Dedifferentiated amniotic fluid mesenchymal stem cell (primary cell): ENCODE data around the gene PKP3.
"Not testable (repeated sequence)": the region's sequence is repeated elsewhere in the genome, so short reads cannot be mapped to it uniquely, and the experiment has no call there.

ENCODE experiments used
- DNase-seq: peaks from one replicate; pipeline ENCODE4 v3.0.0-alpha.2; 2016; ENCODE audit errors: extremely low spot score

The PKP3 gene

DNA sequence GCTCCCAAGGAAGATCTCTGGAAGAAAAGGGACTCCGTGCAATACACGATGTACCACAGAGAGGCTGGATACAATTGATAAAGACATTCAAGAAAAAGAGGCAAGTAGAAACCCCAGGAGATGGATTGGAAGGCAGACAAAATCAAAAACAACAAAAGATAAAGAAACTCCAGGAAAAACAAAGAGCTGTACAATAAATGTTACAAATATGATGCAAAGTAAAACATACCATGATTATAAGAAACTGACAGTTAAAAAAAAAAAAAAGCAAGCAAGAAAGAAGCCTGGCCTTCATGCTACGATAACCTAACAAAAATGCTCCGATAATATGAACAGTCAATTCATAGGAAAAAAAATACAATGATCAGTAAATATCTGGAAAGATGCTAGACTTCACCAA, 31.3 kb downstream of the PKP3 start:
- DNase-seq: no peak

DNA sequence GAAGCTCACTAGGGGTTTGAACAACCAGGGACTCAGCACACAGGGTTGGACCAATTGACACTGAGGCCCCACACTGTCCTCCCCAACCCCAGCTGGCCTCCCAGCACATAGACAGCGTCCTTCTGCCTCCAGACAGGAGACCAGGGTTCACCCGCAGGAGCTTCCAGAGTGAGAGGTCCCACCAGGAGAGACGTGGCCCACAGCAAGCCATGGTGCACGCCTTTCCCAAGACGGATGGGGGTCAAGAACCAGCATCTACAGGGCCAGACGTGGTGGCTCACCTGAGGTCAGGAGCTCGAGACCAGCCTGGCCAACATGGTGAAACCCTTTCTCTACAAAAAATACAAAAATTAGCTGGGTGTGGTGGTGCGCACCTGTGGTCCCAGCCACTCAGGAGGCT, 32.8 kb downstream of the PKP3 start:
- DNase-seq: no peak

DNA sequence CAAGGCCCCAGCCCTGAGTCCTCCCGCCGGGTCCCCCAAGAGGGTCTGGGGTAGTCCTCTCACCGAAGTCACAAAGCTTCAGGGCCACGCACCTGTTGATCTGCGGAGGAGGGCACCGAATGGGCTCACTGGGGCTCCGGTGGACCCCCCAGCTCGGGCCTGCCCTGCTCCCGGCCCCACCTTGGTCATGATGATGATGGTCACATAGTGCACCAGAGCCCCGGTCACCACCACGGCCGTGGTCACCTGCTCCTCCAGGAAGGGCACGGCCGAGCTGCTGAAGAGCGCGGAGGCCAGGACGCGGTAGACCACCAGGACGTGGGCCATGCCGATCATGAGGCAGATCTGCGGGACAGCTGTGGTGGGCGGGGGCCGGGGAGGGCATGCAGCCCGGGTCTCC, 34.3 kb downstream of the PKP3 start:
- no peak for DNase-seq

DNA sequence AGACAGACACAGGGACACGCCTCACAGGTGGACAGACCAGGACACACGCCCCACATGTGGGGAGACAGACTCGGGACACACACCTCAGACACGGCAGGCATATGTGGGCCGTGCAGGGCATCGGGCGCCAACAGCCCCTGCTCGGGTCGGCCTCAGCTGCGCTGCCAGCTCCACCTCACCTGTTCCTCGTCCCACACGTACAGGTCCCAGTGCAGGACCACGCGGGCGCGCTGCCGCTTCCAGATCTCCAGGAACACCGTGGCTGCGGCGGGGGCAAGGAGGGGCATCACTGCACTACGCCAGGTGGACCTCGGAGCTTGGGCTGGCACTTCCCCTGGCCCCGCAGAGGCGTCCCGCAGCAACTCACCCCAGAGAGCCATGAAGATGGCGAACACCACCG, 35.4 kb downstream of the PKP3 start:
- no peak for DNase-seq

DNA sequence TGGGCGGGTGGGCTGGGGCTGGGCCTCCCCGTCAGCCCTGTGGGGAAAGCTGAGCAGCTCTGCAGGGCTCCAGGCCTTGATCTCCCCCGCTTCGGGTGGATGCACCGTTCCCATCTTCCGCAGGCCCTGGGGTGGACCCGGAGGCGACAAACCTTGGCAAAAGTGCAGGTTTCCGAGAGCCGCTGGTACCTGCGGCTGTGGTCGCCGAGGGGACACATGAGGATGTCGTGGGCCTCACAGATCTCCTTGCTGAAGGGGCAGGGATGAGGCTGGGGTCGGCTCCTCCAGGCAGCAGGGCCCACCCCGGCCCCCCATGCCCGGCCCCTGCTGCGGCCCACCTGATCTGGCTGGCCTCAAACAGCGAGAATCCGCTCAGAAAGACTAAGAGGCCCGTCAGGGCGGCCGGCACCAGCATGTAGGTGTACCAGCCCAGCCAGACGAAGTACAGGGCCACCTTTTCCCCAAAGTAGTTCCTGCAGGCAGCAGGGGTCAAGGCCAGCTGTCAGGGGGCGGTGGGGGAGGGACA, 36.0 kb downstream of the PKP3 start:
- no peak for DNase-seq

DNA sequence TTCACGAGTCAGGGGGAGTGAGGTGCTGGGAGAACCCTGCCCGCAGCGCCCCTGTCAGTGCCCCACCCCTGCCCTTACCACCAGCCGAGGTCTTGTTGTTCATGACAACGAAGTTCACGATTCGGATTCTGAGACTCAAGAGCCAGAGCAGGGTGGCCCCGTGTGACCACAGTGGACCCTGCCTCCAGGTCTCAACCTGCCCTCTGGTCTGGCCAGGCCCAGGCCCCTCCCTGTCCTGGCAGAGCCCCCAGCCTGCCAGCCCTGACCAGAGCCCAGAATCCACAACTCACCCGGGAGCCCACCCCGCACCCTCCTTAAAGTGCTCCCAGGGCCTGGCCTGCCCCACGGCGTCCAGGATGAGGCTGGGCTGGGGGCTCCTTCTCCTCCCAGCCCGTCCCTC, 37.9 kb downstream of the PKP3 start:
- DNase-seq: no peak

DNA sequence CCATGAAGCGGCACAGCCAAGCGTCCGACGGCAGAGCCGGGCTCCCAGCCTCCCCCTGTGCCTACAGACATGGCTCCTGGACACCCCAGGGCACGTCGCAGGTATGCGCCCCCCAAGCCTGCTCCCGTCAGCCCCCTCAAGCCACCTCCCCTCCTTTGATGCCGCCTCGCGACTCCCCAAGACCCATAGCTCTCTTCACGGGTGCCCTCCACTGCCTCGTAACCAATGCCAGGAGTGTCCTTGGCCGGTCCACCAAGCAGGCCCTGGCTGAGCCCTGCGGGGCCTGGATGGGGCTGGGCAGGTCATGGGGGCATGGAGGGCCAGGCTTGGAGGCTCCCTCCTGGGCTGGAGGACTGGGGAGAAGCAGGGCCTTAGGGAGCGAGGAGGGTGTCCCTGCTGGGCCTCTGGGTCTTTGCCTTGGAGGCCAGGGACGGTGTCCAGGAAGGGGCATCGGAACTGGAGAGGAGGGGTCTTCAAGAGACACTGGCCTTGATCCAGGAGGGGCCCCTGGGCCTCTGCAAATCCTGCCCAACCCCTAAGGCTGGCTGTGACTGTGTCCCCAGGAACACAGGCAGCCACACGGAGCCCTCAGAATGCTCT, 38.6 kb downstream of the PKP3 start:
- no peak for DNase-seq

DNA sequence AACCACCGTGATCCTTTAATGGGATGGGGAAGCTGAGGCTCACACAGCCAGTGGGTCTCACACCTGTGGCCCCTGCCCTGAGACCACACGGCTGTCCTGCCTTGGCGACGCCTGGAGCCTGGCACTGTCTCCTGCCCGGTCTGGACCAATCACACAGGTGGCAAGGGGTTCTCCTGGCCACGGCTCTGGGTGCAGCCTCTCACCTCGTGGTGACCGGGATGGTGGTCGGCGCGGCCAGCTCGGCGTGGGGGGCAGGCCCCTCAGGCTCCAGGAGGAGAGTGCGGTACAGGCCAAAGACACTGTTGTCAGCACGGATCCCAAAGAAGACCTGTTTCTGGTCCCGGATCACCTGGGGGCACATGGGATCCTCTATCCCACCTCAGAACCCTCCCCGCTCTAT, 39.1 kb downstream of the PKP3 start:
- no peak for DNase-seq

DNA sequence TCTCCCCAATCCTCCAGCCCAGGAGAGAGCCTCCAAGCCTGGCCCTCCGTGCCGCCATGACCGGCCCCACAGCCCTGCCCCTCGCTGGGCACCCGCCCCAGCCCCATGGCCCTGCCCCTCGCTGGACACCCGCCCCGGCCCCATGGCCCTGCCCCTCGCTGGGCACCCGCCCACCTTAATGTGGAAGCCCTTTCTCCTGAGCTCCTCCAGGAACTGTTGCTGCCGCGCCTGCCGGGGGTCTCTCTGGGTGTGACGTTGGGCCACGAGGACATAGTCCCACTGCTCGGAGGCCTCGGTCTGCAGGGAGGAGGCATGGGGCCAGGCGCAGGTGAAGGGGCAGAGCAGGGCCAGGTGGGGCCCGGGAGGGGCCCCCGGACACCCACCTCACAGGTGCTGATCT, 39.6 kb downstream of the PKP3 start:
- DNase-seq: no peak

DNA sequence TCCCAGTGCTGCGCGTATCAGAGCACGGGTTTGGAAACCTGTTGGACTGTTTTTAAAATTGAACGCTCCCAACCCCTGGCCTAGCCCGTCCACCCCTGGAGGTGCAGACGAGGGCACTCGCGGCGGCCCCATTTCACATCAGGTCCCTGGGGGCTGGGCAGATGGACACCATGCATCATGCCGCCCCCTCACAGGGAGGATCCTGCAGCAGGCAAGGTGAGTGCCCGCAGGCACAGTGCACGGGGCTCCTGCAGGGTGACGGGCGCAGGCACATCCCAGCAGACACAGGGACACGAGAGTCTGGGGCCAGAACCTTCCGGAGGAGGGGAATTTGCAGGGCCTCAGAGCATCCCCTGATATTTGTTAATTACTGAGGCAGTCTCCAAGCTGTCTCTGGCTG, 40.5 kb downstream of the PKP3 start:
- DNase-seq: no peak

DNA sequence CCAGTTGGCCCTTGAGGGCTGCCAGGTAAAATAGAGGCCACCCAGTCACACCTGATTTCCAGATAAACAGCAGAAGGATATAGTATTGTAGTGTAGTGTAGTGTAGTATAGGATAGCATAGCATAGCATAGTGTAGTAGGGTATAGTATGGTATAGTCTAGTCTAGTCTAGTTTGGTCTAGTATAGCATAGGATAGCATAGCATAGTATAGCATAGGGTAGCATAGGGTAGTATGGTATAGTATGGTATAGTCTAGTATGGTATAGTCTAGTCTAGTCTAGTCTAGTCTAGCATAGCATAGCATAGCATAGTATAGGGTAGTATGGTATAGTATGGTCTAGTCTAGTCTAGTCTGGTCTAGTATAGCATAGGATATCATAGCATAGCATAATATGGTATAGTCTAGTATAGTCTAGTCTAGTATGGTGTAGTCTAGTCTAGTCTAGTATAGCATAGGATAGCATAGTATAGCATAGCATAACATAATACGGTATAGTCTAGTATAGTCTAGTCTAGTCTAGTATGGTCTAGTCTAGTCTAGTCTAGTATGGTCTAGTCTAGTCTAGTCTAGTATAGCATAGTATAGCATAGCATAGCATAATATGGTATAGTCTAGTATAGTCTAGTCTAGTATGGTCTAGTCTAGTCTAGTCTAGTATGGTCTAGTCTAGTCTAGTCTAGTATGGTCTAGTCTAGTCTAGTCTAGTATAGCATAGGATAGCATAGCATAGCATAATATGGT, 41.2 kb downstream of the PKP3 start:
- DNase-seq: not testable (repeated sequence)

DNA sequence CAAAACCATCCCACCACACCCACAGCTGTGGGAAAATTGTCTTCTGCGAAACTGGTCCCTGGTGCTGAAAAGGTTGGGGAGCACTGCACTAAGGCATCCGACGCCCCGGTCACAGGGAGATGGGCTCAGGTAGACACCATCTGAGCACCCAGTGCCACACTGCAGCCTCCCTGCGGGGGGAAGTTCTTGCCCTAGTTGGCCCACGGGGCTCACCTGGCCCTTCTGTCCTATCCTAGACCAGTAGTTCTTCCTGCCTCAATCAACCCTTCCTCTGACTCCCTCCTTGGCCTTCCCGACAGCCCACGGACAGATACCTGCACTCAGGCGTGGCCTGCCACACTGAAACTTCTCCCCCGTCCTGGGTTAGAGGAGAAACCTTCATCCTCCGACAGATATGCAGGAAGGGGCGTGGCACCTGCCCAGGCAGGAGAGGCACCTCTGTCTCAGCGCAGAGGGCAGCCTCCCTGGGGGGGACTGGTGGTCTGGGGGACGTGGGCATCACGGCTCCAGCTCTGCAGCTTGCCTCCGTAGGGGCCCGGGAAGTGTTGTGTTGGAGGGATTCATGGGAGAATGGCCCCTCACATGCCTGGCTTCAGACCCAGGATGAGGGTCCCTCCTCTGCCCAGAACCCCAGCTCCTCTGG, 43.3 kb downstream of the PKP3 start:
- no peak for DNase-seq

DNA sequence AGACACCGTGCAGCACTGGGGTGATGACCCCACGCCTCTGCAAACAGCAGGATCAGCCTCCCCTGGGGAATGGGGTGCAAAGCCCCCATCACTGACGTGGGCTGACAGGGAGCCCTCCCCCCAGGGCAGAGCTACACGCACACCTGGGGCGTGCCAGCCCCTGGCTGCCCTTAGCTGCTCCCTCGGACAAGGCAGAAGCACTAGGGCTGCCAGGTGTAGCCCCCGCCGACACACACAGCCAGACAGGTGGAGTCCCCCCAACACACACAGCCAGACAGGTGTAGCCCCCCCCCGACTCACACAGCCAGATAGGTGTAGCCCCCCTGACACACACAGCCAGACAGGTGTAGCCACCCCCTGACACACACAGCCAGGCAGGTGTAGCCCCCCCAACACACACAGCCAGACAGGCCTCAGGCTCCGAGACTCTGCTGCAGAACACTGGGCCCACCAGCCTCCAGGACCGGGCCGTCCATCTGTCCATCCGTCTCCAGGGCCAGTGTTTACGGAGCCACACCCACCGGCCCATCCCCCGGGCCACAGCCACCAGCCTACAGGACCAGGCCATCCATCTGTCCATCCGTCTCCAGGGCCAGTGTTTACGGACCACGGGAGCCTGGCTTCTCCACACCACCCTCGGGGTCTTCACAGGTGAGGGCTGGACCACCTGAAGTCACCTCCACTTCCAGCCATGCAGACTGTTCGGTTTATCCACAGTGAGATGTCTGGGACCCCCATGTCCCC, 44.3 kb downstream of the PKP3 start:
- no peak for DNase-seq

DNA sequence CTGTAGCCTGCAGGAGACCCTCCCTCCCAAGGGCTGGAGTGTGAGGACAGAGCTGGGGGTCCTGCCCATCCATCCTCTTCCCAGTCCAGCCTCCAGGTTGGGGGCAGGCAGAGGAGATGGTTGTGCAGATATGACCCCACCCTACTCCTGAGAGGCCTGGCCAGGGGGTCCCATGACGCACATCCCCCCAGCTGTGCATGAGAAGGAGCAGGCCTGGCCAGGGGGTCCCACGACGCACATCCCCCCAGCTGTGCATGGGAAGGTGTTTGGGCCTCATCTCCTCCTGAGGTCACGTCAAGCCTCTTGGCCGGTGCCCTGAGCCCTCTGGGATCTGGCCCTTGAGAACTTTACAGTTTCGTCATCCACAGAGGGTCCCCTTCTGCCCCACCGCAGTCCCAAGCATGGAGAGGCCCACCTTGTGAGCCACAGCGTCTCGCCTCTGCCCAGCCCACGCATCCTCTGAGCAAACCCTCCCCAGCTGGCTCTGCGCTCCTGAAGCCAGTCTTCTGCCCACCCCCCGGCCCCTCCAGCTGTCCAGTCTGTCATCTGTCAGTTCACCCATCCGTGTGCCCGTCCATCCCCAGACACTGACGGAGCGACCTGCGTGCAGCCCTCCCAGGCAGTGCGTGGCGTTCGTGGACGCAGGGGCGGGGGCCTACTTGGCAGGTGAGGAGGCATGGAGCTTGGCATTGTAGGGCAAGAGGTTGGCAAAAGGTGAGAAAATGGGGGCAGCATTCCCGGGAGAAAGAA, 45.5 kb downstream of the PKP3 start:
- DNase-seq: no peak

DNA sequence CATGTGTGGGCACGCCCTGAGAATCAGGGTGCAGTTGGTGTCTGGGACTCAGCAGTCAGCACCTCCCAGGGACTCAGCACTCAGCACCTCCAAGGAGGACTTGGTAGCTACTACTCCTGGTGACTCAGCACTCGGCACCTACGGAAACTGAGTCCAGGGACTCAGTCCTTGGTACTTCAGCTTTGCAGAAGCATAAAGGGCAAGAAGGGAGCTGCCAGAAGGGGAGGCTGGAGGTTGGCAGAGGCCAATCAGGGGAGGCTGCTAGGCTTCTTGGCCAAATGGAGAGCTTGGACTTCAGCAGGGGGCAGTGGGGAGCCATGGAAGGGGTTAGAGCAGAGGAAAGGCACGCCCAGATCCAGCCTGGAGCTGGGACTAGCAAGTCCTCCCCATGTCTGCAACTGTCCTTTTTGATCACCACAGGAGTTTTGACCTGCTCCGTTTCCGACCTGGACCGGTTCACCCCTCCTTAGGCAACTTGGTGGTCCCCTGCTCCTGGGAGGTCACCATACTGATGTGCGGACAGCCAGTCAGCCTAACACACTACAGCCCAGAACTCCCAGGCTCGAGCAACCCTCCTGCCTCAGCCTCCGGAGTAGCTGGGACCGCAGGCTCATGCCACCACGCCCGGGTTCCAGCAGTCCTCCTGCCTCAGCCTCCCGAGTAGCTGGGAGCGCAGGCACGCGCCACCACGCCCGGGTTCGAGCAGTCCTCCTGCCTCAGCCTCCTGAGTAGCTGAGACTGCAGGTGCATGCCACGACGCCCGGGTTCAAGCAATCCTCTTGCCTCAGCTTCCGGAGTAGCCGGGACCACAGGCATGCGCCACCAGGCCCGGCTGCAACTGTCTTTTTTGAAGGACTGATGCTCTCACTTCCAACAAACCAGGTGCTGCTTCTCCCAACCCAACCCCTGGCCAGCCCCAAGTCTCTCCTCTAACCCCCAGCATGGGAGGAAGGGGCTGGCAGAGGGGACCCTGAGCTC, 46.3 kb downstream of the PKP3 start:
- DNase-seq: no peak

DNA sequence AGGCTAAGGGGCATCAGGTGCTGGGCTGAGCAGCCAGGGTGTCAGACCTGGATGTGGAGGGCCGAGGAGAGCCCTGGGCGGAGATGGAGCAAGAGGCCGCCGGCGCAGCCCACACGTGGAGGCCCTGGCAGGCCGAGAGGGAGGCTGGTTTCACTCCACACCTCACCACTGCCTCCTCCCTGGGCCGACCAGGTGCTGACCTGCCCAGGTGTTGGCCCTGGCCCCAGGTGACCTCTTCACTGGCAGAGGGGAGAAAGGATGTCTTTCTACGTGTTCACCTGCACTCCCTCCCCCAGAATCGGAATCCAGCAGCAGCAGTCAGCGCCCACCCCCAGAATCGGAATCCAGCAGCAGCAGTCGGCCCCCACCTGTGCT, 47.0 kb downstream of the PKP3 start:
- DNase-seq: no peak

DNA sequence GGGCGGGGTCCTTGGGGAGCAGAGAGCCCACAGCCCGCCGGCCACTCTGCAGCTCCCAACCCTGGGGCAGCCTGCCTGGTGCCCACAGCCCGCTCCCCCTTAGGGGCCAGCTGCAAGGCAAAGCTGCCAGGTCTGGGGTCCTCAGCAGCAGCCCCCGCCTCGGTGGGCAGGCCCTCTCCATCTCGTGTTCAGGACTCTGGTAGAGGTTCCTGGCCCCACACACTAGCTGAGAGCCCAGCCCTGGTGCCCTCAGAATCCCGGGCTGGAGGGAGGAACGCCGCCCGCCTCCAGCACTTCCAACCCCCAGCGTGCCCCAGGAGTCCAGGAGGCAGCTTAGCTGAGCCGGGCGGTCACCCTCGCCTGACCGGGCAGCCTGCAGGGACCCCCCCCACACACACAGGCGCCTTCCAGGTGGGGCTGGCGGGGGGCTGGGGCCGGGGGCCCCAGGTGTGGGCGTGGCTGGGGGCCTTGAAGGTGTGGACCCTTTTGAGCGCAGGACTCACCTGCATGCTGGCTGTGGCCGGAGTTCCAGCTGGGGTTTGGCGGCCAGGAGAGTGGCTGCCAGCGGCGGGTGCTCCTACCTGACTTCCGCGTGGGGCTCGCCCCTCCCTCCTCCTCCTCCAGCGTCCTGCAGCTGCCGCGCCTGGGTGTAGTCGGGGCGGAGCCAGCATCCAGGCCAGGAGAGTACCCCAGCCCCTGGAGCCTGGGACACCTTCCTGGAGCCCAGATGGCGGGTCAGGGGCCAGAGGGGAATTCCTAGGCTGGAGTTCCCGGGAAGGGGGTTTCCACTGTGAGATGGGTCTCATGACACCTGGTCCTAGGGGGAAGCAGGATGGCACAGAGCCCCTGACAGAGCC, 47.6 kb downstream of the PKP3 start, which contains the start of gene ANO9:
Gene ANO9, minus strand, starts transcription at position 594 of the 857 bp plus-strand sequence. Its CDS starts 85 bp downstream, at position 509.
- DNase-seq: no peak

DNA sequence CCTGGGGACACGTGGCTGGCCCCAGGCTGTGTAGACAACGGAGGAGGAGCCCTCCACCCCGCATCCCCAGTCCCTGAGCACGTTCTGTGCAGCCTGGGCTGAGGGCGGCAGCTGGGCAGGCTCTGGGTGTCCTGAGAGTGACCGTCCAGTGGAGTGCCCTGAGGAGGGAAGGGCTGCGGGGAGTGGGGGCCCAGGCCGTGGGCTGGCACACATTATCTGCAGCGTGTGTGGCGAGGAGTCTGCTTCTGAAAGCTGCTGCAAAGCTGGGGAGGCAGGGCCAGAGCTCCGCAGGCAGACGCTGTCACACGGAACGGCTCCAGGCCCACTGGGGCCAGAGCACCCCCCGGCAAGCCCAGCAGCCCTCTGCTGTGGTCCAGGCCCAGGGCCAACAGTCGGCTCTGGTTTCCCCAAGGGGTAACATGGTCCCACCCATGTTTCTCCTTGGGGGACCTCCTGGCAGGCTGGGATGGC, 48.6 kb downstream of the PKP3 start:
- DNase-seq: no peak

DNA sequence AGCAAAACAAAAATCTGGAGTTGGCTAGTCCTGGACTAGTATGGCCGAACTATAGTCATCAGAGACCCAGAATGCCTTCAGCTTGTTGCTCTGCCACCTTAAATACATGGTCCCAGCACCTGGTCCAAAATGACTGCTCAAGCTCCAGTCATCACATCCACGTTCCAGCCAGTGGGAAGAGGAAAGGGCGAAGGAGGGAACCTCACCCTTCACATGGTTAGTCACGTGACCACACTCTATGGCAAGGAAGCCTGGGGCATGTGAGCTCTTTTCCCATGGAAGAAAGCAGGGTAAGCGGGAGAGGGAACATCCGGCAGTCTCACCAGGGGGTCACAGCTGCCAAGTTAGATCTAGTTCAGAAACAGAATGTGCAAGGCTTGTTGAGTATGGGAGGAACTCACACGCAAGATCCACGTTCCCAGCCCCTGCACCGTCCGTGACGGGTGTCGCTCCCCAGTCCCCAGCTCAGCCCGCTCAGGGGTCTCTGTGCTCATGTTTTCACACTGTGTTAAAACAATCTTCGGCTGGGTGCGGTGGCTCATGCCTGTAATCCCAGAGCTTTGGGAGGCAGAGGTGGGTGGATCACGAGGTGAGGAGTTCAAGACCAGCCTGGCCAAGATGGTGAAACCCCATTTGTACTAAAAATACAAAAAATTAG, 49.7 kb downstream of the PKP3 start:
- no peak for DNase-seq
